LNCaP clone FGC (cell line): ENCODE measurements around the gene FCER1G.
A peak's percentile ranks its signal among the peaks of the same experiment; 100 is the strongest.

Experiments used
- DNase-seq: peaks from one replicate; pipeline ENCODE4 v3.0.0-alpha.2; 2011; ENCODE audit warnings: low read depth
- H3K4me3 ChIP-seq: 2 replicates; pipeline ENCODE4 v1.5.1; 2011; ENCODE audit warnings: mild to moderate bottlenecking, low read depth, low read length, control low read depth
- TF ChIP-seq, protein P1 (sequence below): IDR thresholded peaks from 2 replicates; pipeline ENCODE4 v1.5.1; 2012; ENCODE audit warnings: mild to moderate bottlenecking; ENCODE audit not compliant: control insufficient read depth, insufficient read depth; ENCODE audit errors: extremely low read depth

Gene FCER1G

DNA sequence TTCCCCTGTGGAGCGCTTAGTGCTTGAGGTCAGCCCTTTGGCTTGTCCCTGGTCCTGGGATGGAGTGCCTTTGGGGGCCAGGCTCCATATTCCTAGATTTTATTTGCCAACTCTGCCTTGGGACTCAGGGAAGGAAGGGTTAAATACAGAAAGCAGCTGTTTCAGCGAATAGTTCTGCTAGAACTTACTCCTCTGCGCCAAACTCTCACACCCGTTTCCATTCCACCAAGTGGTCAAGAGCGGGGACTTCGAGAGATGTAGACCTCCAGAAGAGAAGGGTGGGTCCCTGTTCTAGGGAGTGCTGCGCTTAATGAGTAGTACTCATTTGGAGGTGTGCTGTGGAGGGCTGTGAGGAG lies 10.1 kb downstream of the FCER1G start:
- no peak for DNase-seq
- H3K4me3 ChIP-seq = no peak overlapping the region
- TF ChIP-seq, protein P1, sequence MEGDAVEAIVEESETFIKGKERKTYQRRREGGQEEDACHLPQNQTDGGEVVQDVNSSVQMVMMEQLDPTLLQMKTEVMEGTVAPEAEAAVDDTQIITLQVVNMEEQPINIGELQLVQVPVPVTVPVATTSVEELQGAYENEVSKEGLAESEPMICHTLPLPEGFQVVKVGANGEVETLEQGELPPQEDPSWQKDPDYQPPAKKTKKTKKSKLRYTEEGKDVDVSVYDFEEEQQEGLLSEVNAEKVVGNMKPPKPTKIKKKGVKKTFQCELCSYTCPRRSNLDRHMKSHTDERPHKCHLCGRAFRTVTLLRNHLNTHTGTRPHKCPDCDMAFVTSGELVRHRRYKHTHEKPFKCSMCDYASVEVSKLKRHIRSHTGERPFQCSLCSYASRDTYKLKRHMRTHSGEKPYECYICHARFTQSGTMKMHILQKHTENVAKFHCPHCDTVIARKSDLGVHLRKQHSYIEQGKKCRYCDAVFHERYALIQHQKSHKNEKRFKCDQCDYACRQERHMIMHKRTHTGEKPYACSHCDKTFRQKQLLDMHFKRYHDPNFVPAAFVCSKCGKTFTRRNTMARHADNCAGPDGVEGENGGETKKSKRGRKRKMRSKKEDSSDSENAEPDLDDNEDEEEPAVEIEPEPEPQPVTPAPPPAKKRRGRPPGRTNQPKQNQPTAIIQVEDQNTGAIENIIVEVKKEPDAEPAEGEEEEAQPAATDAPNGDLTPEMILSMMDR = no peak

DNA sequence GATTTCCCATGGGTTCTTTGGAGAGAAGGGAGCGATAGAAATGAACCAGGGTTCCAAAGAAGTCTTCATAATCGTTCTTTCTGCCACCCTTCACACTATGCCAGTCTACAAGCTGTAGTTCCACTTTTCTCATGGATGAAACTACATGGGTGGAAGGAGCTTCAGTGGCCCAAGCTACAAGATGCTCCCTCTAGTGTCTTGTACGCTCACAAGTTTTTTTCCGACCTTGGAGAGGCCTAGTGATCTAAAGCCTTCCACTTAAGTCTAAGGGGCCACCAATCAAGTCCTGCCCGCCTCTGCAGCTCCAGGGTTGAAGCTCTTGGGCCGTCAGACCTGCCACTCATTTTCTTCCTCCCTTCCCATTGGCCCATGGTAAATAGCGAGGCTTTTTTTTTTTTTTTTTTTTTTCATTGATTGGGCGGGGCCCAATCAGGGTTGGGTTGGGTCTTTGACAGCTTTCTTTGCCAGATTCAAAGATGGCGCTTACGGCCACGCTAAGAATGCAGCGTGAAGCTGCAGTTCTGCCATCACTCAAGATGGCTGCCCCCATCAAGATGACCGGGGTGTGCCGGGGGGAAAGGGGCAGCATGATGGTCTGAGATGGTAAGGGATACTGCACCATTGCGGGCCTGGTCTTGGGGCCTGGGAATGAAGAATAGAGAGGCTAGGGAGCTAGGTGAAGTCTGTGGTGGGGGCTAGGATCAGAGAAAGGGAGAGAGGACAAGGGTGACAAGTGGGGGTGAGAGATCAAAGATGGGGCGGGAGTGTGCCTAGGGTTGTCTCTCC lies 10.6 kb downstream of the FCER1G start, which contains the start of gene TOMM40L:
Gene TOMM40L, plus strand, starts transcription at position 527 of the 786 bp plus-strand sequence. CDS start 430 bp downstream, outside the sequence.
- peak within 1 kb of the TSS; percentile 95 for H3K4me3 ChIP-seq
- DNase-seq = peak; percentile 99
- TF ChIP-seq, protein P1 = peak; percentile 50

DNA sequence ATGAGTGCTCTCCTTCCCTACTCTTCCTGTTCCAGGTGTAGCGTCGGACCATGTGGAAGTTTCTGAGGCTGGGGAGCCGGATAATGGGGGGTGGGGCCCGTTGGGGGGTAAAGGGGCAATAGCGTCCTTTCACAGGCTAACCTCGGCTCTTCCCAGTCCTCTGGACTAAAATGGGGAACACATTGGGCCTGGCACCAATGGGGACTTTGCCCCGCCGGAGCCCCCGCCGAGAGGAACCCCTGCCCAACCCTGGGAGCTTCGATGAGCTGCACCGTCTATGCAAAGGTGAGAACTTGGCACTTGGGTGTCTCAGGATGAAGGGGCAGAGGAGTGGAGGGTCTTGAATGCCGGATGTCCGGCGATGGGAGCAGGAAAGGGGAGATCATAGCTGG lies 11.2 kb downstream of the FCER1G start:
- peak overlapping the region; percentile 95 for H3K4me3 ChIP-seq
- TF ChIP-seq, protein P1 = no peak
- DNase-seq = no peak

DNA sequence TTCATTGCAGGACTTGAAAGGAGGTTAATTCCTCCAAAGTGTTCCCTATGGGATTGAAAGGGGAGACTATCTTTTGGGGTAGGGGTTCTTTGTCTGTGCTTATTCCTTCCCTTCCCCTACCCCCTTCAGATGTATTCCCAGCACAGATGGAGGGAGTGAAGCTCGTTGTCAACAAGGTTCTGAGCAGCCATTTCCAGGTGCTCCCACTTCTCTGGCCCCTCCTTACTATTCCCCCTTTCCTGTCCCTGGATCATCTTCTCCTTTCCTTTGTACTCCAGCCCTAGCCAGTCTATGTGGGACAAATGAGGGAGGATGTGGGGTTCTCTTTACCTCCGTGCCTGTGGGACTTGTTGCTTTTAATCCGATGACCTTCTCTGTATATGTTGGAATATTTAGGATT lies 11.7 kb downstream of the FCER1G start:
- no peak for DNase-seq
- TF ChIP-seq, protein P1 = no peak
- peak overlapping the region; percentile 95 for H3K4me3 ChIP-seq

GRCh38 chr1:161227196-161227871 lies 12.2 kb downstream of the FCER1G start:
- peak; percentile 54 for DNase-seq
- TF ChIP-seq, protein P1 = peak; percentile 75
- peak overlapping the region; percentile 95 for H3K4me3 ChIP-seq

GRCh38 chr1:161228032-161228431 lies 12.9 kb downstream of the FCER1G start:
- no peak for DNase-seq
- peak overlapping the region; percentile 95 for H3K4me3 ChIP-seq
- TF ChIP-seq, protein P1 = no peak
